ENCODE measurements around the gene CLN5.

The CLN5 gene

GRCh38 chr13:76965759-76966421, 26.0 kb upstream of the CLN5 start:
- Histone ChIP-seq H3K27me3 (ENCODE audit: control insufficient read depth, insufficient read depth, low read length) (no peaks in the 10 kb centered on the region), H3K9me3 (ENCODE audit: control insufficient read depth, insufficient read depth, low read length) (no peaks in the 10 kb centered on the region), H3K9ac (ENCODE audit: low read depth, low read length) (no peak overlapping the region), H3K36me3 (ENCODE audit: control insufficient read depth, insufficient read depth, low read length) (no peaks in the 10 kb centered on the region), H3K4me1 (ENCODE audit: control insufficient read depth, insufficient read depth, low read length) (no peaks in the 10 kb centered on the region), H3K4me3 (ENCODE audit: low read depth, low read length) (no peak overlapping the region)

GRCh38 chr13:76967031-76967430, 24.9 kb upstream of the CLN5 start:
- Histone ChIP-seq H3K4me3 (ENCODE audit: low read depth, low read length) (no peak overlapping the region), H3K4me1 (ENCODE audit: control insufficient read depth, insufficient read depth, low read length) (no peaks in the 10 kb centered on the region), H3K27me3 (ENCODE audit: control insufficient read depth, insufficient read depth, low read length) (no peaks in the 10 kb centered on the region), H3K36me3 (ENCODE audit: control insufficient read depth, insufficient read depth, low read length) (no peaks in the 10 kb centered on the region), H3K9ac (ENCODE audit: low read depth, low read length) (no peak overlapping the region), H3K9me3 (ENCODE audit: control insufficient read depth, insufficient read depth, low read length) (no peaks in the 10 kb centered on the region)

- Histone ChIP-seq H3K9me3 (ENCODE audit: control insufficient read depth, insufficient read depth, low read length) (no peaks in the 10 kb centered on the region), H3K9ac (ENCODE audit: low read depth, low read length) (no peak overlapping the region), H3K36me3 (ENCODE audit: control insufficient read depth, insufficient read depth, low read length) (no peaks in the 10 kb centered on the region), H3K4me1 (ENCODE audit: control insufficient read depth, insufficient read depth, low read length) (no peaks in the 10 kb centered on the region), H3K27me3 (ENCODE audit: control insufficient read depth, insufficient read depth, low read length) (no peaks in the 10 kb centered on the region), H3K4me3 (ENCODE audit: low read depth, low read length) (no peak overlapping the region)
Observed at GRCh38 chr13:76968041-76968440, 23.8 kb upstream of the CLN5 start.

GRCh38 chr13:76969488-76970365, 22.2 kb upstream of the CLN5 start:
- H3K9me3 ChIP-seq (ENCODE audit: control insufficient read depth, insufficient read depth, low read length) = no peaks in the 10 kb centered on the region
- no peaks in the 10 kb centered on the region for H3K27me3 ChIP-seq (ENCODE audit: control insufficient read depth, insufficient read depth, low read length)
- no peak overlapping the region for H3K9ac ChIP-seq (ENCODE audit: low read depth, low read length)
- no peak overlapping the region for H3K4me3 ChIP-seq (ENCODE audit: low read depth, low read length)
- no peaks in the 10 kb centered on the region for H3K36me3 ChIP-seq (ENCODE audit: control insufficient read depth, insufficient read depth, low read length)
- no peaks in the 10 kb centered on the region for H3K4me1 ChIP-seq (ENCODE audit: control insufficient read depth, insufficient read depth, low read length)

- no peak overlapping the region for H3K9ac ChIP-seq (ENCODE audit: low read depth, low read length)
- H3K36me3 ChIP-seq (ENCODE audit: control insufficient read depth, insufficient read depth, low read length) = no peaks in the 10 kb centered on the region
- no peaks in the 10 kb centered on the region for H3K4me1 ChIP-seq (ENCODE audit: control insufficient read depth, insufficient read depth, low read length)
- H3K27me3 ChIP-seq (ENCODE audit: control insufficient read depth, insufficient read depth, low read length) = no peaks in the 10 kb centered on the region
- H3K9me3 ChIP-seq (ENCODE audit: control insufficient read depth, insufficient read depth, low read length) = no peaks in the 10 kb centered on the region
- H3K4me3 ChIP-seq (ENCODE audit: low read depth, low read length) = no peak overlapping the region
Observed at GRCh38 chr13:76971215-76971614, 20.7 kb upstream of the CLN5 start.

- Histone ChIP-seq H3K27me3 (ENCODE audit: control insufficient read depth, insufficient read depth, low read length) (no peaks in the 10 kb centered on the region), H3K4me3 (ENCODE audit: low read depth, low read length) (no peak overlapping the region), H3K9me3 (ENCODE audit: control insufficient read depth, insufficient read depth, low read length) (no peaks in the 10 kb centered on the region), H3K36me3 (ENCODE audit: control insufficient read depth, insufficient read depth, low read length) (no peaks in the 10 kb centered on the region), H3K4me1 (ENCODE audit: control insufficient read depth, insufficient read depth, low read length) (no peaks in the 10 kb centered on the region), H3K9ac (ENCODE audit: low read depth, low read length) (no peak overlapping the region)
Observed at GRCh38 chr13:76971851-76972829, 19.7 kb upstream of the CLN5 start.

GRCh38 chr13:76973920-76974617, 17.8 kb upstream of the CLN5 start:
- H3K4me3 ChIP-seq (ENCODE audit: low read depth, low read length) = no peak overlapping the region
- no peaks in the 10 kb centered on the region for H3K4me1 ChIP-seq (ENCODE audit: control insufficient read depth, insufficient read depth, low read length)
- H3K9me3 ChIP-seq (ENCODE audit: control insufficient read depth, insufficient read depth, low read length) = no peaks in the 10 kb centered on the region
- H3K36me3 ChIP-seq (ENCODE audit: control insufficient read depth, insufficient read depth, low read length) = no peaks in the 10 kb centered on the region
- H3K27me3 ChIP-seq (ENCODE audit: control insufficient read depth, insufficient read depth, low read length) = peaks cover 2% of the 10 kb centered on the region
- H3K9ac ChIP-seq (ENCODE audit: low read depth, low read length) = no peak overlapping the region

GRCh38 chr13:76974618-76974975, 17.3 kb upstream of the CLN5 start:
- H3K36me3 ChIP-seq (ENCODE audit: control insufficient read depth, insufficient read depth, low read length) = no peaks in the 10 kb centered on the region
- no peaks in the 10 kb centered on the region for H3K4me1 ChIP-seq (ENCODE audit: control insufficient read depth, insufficient read depth, low read length)
- H3K9ac ChIP-seq (ENCODE audit: low read depth, low read length) = no peak overlapping the region
- H3K4me3 ChIP-seq (ENCODE audit: low read depth, low read length) = no peak overlapping the region
- H3K9me3 ChIP-seq (ENCODE audit: control insufficient read depth, insufficient read depth, low read length) = no peaks in the 10 kb centered on the region
- peaks cover 2% of the 10 kb centered on the region for H3K27me3 ChIP-seq (ENCODE audit: control insufficient read depth, insufficient read depth, low read length)

- H3K9me3 ChIP-seq (ENCODE audit: control insufficient read depth, insufficient read depth, low read length) = no peaks in the 10 kb centered on the region
- H3K4me1 ChIP-seq (ENCODE audit: control insufficient read depth, insufficient read depth, low read length) = no peaks in the 10 kb centered on the region
- peaks cover 2% of the 10 kb centered on the region for H3K27me3 ChIP-seq (ENCODE audit: control insufficient read depth, insufficient read depth, low read length)
Observed at GRCh38 chr13:76975863-76976262, 16.0 kb upstream of the CLN5 start.

GRCh38 chr13:76976490-76976889, 15.4 kb upstream of the CLN5 start:
- Histone ChIP-seq H3K36me3 (ENCODE audit: control insufficient read depth, insufficient read depth, low read length) (no peaks in the 10 kb centered on the region), H3K4me3 (ENCODE audit: low read depth, low read length) (no peak overlapping the region), H3K9ac (ENCODE audit: low read depth, low read length) (no peak overlapping the region), H3K4me1 (ENCODE audit: control insufficient read depth, insufficient read depth, low read length) (no peaks in the 10 kb centered on the region), H3K9me3 (ENCODE audit: control insufficient read depth, insufficient read depth, low read length) (no peaks in the 10 kb centered on the region), H3K27me3 (ENCODE audit: control insufficient read depth, insufficient read depth, low read length) (peaks cover 6% of the 10 kb centered on the region)

More at GRCh38 chr13:76975863-76976262, 16.0 kb upstream of the CLN5 start:
- Histone ChIP-seq H3K9ac (ENCODE audit: low read depth, low read length) (no peak overlapping the region), H3K36me3 (ENCODE audit: control insufficient read depth, insufficient read depth, low read length) (no peaks in the 10 kb centered on the region), H3K4me3 (ENCODE audit: low read depth, low read length) (no peak overlapping the region)

- no peaks in the 10 kb centered on the region for H3K36me3 ChIP-seq (ENCODE audit: control insufficient read depth, insufficient read depth, low read length)
- no peaks in the 10 kb centered on the region for H3K4me1 ChIP-seq (ENCODE audit: control insufficient read depth, insufficient read depth, low read length)
- no peak overlapping the region for H3K9ac ChIP-seq (ENCODE audit: low read depth, low read length)
- H3K27me3 ChIP-seq (ENCODE audit: control insufficient read depth, insufficient read depth, low read length) = peaks cover 6% of the 10 kb centered on the region
- no peak overlapping the region for H3K4me3 ChIP-seq (ENCODE audit: low read depth, low read length)
- H3K9me3 ChIP-seq (ENCODE audit: control insufficient read depth, insufficient read depth, low read length) = no peaks in the 10 kb centered on the region
Observed at GRCh38 chr13:76976929-76977328, 15.0 kb upstream of the CLN5 start.

Measured in iPS-15b (cell line).